NCI-H2081 (cell line): ENCODE measurements around the gene SEPSECS.
A peak's percentile ranks its signal among the peaks of the same experiment; 100 is the strongest.

Experiments used
- DNase-seq, 2 experiments: peaks; one replicate each; lab custom pipeline; 2025; lab: John Stamatoyannopoulos, UW

SEPSECS gene

GRCh38 chr4:25155947-25156346 lies 4.3 kb downstream of the SEPSECS start:
- DNase-seq, result no peak

- DNase-seq, result peak in 1 of 2 experiments; percentile 41
Measured at GRCh38 chr4:25154594-25155265, 5.5 kb downstream of the SEPSECS start.

- no peak for DNase-seq
Measured at GRCh38 chr4:25146076-25146475, 14.2 kb downstream of the SEPSECS start.

GRCh38 chr4:25144870-25145481 lies 15.3 kb downstream of the SEPSECS start:
- peak; percentile 37 to 54 for DNase-seq

DNA sequence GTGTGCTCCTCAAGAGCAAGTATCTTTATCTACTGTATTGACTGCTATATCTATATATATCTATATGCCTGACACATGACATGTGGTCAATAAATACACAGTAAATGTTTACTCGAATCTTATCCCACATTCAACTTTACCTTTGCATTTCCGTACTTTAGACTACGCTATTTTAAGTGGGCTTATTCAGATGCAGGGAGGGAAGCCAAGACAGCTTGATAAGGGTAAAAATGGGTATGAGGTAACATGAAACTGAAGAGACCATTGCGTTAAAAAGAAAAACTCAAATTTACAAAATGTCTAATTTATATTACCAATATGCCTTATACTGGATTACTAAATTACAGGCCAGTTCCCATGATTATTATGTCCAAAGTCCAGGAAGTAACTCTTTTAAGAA lies 17.8 kb downstream of the SEPSECS start:
- no peak for DNase-seq

GRCh38 chr4:25141592-25141991 lies 18.7 kb downstream of the SEPSECS start:
- DNase-seq, result no peak

- no peak for DNase-seq
Measured at GRCh38 chr4:25133132-25133531, 27.1 kb downstream of the SEPSECS start.

DNA sequence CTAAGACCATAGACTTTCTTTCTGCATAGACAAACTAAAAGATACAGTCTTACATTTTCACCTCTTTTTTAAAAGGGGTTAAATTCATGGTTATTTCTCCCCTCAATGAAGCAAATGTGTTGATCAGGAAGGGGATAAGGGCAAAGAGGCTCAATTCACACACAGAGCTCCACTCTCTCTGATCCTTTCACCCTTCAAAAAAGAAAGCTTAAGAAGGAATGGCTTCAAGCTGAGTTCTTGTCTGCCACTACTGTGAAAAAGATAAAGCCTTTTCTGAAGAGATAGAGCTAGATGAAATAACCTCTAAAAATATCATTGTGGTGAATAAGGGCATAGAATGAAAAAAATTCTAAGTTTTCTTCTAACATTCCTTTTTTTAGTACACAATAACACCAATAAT lies 28.3 kb downstream of the SEPSECS start:
- no peak for DNase-seq

DNA sequence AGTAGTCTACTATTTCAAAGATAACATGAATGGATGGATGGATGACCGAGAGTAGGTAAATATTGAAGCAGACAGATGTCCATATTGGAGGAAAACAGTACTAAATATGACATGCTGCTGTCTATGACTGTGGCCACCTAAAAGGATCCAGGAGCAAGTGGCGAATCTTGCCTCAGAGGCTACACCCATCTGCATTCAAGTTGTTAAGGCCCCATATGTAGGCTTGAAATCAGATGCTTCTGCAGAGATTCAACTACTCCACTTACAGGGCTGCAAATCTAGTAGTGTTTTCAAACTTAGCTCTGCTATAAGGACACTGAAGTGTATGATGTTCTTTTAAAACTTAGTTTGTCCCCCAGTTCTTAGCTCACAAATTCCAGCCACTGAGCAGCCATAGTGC lies 28.9 kb downstream of the SEPSECS start:
- no peak for DNase-seq

DNA sequence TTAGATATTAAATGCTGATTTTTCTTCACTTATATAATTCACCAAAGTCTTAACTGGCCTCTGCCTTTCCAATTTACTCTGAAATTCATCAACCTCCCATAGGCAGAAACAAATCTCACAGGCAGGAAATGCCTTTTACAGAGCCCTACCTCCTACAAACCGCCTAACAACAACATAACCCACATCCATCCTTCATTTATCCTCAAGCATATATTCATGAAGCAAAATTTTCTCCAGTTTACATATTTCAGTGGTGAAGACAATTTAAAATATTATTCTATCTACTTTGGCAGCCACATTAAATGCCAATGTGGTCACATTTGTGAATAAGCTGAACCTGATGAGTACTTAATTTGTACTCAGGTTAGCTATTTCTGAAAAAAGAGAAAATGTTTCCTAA lies 30.3 kb downstream of the SEPSECS start:
- DNase-seq, result no peak

- no peak for DNase-seq
Measured at GRCh38 chr4:25128671-25129070, 31.6 kb downstream of the SEPSECS start.

DNA sequence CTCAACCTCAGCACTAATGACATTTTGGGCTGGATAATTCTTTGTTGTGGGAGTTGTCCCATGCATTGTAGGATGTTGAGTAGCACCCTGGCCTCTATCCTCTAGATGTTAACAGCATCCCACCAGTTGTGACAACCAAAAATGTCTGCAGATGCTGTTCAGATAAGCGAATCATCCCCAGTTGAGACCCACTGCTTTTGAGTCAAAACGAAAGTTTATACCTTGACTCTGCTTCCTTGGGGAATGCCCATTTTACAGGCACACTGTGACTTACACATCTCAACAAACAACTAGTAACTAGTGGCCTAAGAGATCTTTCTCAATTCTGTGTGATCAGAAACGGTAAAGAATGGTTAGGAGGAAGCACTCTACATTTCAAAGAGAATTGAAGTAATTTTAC lies 37.0 kb downstream of the SEPSECS start:
- no peak for DNase-seq

- DNase-seq, result no peak
Measured at GRCh38 chr4:25120146-25120940, 39.9 kb downstream of the SEPSECS start.

GRCh38 chr4:25117716-25118472 lies 42.4 kb downstream of the SEPSECS start:
- DNase-seq, result no peak

DNA sequence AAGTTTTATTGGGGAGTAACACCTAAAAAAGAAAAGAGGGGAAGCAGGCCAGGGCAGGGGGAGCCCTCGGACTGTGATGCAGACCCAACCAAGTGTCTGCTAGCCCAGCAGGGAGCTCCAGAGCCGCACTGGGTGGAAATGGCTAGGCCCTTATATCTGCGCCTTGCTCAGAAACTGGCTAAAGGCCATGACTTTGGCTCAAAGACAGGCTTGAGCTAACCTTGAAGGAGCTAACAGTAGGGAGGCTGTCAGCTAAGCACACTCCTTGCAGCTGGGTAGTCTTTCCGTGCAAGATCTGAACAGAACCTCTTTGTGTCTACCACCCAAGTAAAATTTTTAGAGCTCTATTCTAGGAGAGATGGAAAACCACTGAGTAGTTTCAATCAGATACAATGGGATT lies 43.0 kb downstream of the SEPSECS start:
- DNase-seq, result no peak

DNA sequence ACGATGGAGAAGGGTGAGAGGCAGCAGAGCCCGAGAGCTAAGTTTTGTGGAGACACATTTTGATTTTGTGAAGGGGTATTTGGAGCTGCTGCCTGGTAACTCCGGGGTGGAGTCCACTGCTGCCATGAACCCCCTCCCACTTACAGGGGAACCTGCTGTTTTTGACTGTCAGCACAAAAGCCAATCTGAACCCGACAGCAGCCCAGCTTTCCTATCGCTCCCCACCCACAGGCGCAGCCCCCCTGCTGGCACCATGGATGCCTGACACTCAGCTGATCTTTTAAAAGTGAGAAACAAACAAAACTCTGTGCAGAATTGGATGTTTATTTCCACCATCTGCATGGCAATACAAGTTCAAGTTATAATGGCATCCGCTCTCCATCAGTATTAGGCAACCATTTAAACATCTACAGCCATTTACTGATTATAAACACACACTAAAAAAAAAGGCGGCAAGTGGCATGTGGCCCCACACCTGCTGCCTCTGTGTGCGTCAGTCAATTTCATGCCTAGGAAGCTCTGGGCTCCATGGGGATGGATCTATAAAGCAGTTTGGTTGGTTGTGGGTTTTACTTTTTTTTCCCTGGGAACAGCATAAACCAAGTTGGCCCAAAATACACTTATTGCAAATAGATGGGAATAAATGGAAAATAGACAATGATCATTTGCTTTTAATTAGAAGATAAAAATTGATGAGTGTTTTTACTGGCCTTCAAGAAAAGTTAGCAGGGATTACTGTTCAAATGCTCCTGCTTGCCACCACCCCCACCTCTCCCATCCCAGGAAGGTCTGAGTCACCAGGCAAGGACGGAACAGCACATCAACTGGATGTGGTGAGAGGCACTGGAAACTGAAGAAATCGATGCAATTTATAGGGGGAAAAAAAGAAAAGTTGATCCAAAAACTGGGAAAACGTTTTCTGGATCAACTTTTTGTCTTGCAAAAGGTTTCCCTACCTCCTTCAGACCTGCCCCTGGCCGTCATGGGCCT lies 46.0 kb downstream of the SEPSECS start:
- DNase-seq, result no peak

DNA sequence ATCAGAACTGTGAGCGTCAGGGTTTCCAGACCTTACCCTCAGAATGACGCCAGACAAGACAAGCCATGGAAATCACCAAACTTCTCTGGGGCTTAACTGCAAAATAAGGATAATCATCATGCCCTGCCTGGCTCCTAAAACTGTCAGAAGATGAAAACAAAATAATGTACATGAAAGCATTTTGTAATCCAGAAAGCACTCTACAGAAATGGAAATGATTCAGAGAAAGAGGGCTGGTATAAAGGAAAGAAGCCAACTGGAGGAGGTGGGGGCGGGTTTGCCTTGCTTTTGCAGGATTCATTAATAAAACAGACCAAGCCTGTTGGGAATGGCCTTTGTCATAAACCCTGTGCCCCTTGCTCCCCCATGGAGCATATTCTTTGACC lies 47.3 kb downstream of the SEPSECS start:
- DNase-seq, result no peak

DNA sequence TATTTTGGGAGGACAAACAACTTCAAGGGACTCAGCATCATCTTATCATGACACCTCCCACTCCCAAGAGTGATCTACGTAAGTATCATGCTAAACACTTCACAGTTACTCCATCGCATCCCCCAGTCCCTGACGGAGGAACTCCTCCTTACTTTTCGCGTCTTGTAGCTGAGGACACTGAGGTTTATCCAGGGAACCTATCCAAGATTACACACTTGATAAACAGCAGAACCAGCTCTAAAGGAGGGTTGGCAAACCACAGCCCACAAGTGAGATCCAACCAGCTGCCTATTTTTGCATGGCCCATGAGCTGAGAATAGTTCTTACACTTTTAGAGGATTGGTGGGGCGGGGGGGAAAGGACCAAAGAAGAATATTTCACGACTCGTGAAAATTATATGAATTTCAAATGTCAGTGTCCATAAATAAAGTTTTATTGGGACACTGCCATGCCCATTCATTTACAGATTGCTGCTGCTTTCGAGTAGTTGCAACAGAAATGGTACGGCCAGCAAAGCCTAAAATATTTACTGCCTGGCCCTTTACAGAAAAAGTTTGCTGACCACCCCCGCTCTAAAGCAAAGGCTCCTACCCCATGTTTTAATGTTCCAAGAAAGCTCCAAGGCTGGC lies 47.8 kb downstream of the SEPSECS start:
- DNase-seq, result no peak

GRCh38 chr4:25111648-25112196 lies 48.5 kb downstream of the SEPSECS start:
- no peak for DNase-seq

DNA sequence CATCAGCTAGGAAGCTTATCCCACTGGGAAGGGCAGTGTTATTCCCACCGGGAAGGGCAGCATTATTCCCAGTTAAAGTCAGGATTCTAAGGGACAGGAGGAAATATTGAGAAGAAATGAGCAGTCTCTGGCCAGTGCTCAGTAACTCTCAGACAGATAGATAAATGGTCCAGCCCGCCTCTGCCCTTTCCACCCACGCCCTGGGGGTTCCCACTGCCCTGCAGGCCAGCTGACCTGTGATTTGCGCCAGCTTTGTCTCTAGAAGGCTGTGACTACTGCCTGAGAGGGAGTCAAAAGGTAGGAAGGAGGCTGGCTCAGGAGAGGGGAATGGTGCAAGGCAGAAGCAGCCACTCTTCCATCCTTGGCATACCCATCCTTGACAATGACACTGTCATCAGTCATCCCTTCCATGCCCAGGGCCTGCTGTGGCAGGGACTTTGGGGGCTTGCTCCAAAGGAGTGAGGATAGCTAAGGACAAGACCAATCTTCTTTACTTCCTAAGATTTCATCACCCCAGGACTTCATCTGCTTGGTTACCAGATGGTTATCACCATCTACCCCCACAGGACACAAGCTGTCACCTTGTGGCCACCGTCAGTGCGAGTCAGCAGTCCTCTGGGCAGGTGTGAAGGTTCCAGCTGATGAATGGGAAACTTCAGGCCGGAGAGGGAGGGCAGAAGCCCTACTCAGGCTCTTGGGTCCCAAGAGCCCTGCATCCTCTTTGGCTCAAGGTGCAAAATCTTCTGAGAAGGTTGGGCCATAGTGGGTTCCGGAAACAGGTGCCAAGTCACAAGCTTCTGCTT lies 49.5 kb downstream of the SEPSECS start:
- DNase-seq, result no peak
